Cardiac septum (tissue), 1 donor: ENCODE measurements around the gene AQR. TPM values are rescaled to one million over a fixed set of nuclear protein-coding genes. Genes with fewer than 3 reads are reported as not detected.
"Not testable (repeated sequence)": the region's sequence is repeated elsewhere in the genome, so short reads cannot be mapped to it uniquely, and the experiment has no call there.

Experiments used
- DNase-seq: peaks from one replicate; pipeline ENCODE4 v3.0.0-alpha.2; 2020; ENCODE audit warnings: low spot score
- intact Hi-C: fragments of 100-400 bp; cut with DNase I; formaldehyde crosslinking; loops from one replicate; pipeline ENCODE4 v1.14.0; 2022
- total RNA-seq: library from RNA; stranded (reverse); fragmentation: NEBNext Ultra II Directional; extraction: Animal tissue kit (Norgen Biotek cat#: 25700); gene quantifications from one replicate; pipeline ENCODE4 v1.2.1, GENCODE V29; 2021
- donor health status: DM: no; HTN: no; CAD: no.

Gene AQR
- total RNA-seq, 1 donor from 2014 or later, result 13.2 TPM

- no peak for DNase-seq
- intact Hi-C loops, result loop anchor here (10.0 kb wide), 1 partner anchor 61 kb away; no protein-coding TSS in a partner anchor
Observed at GRCh38 chr15:34973512-34973911, 4.0 kb upstream of the AQR start.

DNA sequence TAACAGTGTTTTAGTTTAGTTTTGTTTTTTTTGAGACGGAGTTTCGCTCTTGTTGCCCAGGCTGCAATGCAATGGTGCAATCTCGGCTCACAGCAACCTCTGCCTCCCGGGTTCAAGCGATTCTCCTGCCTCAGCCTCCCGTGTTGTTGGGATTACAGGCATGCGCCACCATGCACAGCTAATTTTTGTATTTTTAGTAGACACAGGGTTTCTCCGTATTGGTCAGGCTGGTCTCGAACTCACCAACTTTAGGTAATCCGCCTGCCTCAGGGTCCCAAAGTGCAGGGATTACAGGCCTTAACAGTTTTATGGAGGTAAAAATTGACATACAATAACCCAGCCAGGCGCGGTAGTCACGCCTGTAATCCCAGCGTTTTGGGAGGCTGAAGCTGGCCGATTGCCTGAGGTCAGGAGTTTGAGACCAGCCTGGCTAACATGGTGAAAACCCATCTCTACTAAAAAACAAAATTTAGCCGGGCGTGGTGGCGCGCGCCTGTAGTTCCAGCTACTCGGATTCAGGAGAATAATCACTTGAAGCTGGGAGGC lies 629 bp upstream of the AQR start:
- not testable (repeated sequence) for DNase-seq
- intact Hi-C loops, result loop anchor here (10.0 kb wide), 1 partner anchor 65 kb away; no protein-coding TSS in a partner anchor

DNA sequence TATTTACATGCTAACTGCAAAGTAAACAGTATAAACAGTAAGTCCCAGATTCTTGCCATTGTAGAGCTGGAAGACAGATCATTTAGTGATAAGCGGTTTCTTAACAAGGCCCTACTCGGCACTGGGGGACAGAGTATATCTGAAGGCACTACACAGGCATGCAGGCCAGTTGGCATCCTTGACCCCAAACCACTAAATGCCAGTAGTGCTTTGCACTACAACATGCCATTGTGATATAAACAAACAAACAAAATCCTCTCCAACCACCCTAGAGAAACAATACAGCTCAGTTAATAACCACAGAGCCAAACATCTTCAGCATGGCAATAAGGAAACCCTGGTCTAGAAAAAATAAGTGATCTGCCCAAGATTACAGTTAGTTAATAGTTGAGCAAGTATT lies 5.3 kb downstream of the AQR start:
- DNase-seq, result no peak
- intact Hi-C loops, result no loop called here

GRCh38 chr15:34953851-34954250 lies 15.7 kb downstream of the AQR start:
- intact Hi-C loops, result no loop called here
- DNase-seq, result no peak

DNA sequence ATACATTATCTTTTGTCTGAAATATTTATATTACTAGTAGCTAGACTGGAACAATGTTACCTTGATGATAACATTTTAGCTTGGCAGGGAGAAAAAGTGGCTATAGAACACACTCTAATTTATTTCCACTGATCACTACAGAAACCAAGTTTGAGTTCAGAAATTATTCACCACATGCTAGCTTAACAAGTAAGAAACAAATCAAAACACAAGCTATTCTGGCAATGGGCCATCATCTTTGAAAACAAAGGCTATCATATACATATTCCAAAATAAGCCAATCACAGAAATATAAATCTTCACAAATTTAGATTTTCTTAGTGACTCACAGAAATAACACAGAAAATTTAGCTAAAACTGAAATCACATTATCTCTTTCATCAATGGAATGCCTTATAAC lies 17.1 kb downstream of the AQR start:
- intact Hi-C loops, result no loop called here
- no peak for DNase-seq

- intact Hi-C loops, result no loop called here
- DNase-seq, result no peak
Observed at GRCh38 chr15:34951993-34952392, 17.5 kb downstream of the AQR start.

DNA sequence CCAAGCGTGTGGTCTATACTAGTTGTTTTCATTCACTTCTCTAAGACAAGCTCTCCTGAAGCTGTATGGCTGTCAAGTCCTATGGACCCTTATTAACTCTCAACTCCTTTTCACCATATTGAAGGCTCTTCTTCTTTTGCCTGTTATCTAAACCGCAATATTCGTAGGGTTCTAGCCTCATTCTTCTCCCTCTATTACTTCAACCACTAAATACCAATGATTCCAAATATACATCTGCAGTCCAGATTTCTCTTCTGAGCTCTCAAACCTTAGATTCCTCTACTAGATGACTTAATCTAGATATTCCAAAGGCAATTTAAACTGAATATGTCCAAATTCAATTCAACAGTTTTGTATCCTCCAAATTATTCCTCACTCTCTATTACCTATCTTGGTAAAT lies 24.6 kb downstream of the AQR start:
- intact Hi-C loops, result no loop called here
- no peak for DNase-seq

- intact Hi-C loops, result no loop called here
- no peak for DNase-seq
Observed at GRCh38 chr15:34943711-34944110, 25.8 kb downstream of the AQR start.

DNA sequence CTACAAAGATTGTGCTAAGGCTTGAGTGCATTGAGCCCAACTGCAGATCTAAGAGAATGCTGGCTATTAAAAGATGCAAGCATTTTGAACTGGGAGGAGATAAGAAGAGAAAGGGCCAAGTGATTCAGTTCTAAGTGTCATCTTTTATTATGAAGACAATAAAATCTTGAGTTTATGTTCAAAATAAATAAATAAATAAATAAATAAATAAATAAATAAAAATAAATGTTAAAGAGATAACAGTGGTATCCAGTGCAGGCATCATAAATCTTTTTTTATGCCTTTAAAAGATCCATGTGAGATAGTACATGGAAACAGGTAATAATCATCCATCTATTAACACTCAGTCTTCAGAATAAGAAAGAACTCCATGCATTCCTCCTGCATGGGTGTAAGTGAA lies 26.3 kb downstream of the AQR start:
- intact Hi-C loops, DNase-seq: not testable (repeated sequence)

DNA sequence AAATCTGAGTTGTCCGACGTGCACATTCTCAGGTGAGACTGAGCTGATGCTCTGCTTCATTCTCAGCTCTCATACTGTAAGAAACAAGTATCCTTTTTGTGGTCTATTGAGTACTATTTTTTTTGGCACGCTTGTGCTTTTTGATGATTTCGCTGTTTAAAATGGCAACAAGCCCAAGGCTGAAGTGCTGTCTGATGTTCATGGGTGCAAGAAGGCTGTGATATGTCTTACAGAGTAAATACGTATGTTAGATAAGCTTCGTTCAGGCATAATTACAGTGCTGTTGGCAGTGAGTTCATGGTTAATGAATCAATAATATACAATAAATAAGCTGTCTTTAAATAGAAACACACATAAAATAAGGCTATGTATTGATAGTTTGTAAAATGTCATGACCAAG lies 27.2 kb downstream of the AQR start:
- no peak for DNase-seq
- intact Hi-C loops, result no loop called here

GRCh38 chr15:34941831-34942230 lies 27.7 kb downstream of the AQR start:
- intact Hi-C loops, result no loop called here
- no peak for DNase-seq

- intact Hi-C loops, result no loop called here
- DNase-seq, result no peak
Observed at GRCh38 chr15:34941185-34941698, 28.3 kb downstream of the AQR start.

- no peak for DNase-seq
- intact Hi-C loops, result no loop called here
Observed at GRCh38 chr15:34933432-34933975, 36.0 kb downstream of the AQR start.

GRCh38 chr15:34928349-34928748 lies 41.2 kb downstream of the AQR start:
- intact Hi-C loops, DNase-seq: not testable (repeated sequence)

DNA sequence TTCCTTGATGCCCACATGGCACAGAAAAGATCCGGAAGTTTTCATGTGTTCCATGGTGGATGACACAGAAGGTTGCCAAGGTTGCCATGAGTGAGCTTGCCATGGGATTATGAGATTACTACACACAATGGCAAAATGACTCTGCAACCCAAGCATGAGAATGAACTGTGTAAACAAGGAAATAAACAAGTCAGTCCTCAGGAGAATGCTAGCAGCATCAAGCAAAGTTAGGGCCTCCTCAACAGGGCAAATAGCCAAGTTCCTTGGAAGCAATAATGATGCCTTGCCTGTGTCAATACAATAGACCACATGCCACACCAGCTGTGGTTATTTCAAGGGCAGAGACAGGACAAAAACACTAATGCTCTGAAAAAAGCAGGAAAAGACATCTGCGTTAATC lies 41.8 kb downstream of the AQR start:
- DNase-seq, result no peak
- intact Hi-C loops, result no loop called here

GRCh38 chr15:34914317-34914716 lies 55.2 kb downstream of the AQR start:
- intact Hi-C loops, result no loop called here
- DNase-seq, result no peak

DNA sequence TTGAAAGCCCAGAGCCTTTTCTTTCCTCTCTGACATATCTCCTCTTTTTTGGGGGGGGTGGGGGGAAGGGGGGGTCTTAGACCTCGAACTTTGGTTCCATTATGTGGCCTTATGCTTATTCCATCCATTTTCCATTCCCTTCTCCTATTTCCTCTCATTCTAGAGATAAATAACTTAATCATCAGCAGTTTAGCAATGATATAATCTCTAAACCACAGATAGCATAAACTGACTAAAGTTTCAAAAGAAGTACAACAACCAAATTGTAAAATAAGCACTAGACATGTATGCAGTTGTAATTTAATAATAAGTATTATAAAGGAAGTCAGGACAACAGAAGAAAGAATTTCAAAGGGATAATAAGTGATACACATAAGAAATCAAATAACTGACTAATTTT lies 64.5 kb downstream of the AQR start:
- DNase-seq, result no peak
- intact Hi-C loops, result no loop called here

DNA sequence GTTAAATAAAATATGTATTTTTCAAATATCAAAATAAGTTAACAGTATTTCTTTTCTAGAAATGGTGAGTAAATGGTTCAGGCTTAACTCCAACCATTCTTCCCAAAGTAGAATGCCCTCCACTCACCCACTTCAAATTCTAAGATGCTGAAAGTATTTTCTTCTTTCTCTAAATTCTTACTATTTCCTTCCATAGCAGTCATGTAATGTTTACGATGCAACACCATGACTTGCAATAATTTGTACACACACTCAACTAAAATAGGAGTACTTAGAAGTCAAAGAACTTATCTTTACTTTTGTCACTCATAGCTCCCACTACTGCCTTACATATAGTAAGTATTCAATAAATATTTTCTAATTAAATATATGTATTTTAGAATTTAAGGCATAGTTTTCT lies 65.0 kb downstream of the AQR start:
- no peak for DNase-seq
- intact Hi-C loops, result loop anchor here (5.0 kb wide), 1 partner anchor 192 kb away; no protein-coding TSS in a partner anchor

DNA sequence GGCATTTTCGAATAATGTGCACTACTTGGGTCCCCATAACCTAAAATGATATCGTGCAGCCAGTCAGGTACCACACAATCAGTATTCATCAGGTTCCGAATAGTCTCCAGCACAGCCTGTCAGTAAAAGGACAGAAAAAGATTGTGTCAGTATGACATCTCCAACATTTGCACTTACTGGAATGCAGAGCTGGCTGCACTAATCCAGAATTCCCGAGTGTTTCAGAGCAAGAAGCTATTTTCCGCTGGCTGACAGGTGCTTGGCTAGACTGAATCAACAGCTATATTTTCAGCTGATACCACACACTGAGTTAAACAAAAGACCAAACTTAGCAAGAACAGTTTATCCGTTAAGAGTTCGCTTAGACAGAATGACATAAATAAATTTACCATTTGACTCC lies 68.8 kb downstream of the AQR start:
- intact Hi-C loops, result loop anchor here (2.0 to 5.0 kb wide), 2 partner anchors 104 to 188 kb away; no protein-coding TSS in a partner anchor
- DNase-seq, result no peak

DNA sequence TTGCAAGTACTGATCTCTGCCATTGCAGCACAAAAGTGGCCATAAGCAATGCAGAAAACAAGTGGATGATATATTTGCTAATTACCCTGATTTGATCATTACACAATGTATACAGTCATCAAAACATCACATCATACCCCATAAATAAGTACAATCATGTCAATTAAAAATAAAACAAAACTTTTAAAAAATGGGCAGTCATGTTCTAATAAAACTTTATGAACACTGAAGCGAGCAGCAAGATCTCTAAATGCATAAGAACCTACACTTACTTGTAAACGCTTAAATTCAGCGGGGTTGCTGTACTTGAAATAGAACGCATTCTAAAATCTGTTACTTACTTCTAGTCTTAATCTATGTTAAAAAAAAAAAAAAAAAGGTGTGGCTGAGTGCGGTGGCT lies 73.4 kb downstream of the AQR start:
- DNase-seq, result no peak
- intact Hi-C loops, result loop anchor here (5.0 kb wide), 1 partner anchor 39 kb away; no protein-coding TSS in a partner anchor

DNA sequence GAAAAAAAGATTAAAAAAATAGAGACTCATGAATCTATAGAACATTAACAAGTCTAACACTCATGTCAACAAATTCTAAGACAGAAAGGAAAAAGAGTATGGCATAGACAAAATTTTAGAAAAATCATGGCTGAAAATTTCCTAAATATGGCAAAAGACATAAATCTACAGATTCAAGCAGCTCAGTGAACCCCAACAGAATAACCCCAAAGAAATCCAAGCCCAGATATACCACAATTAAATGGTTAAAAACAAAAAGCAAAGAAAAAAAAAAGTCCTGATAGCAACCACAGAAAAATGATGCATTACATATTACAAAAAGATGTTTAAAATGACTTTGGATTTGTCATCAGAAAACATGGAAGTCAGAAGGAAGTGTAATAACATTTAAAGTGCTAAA lies 75.6 kb downstream of the AQR start:
- intact Hi-C loops, result no loop called here
- DNase-seq, result no peak
